IPS-18c (cell line): ENCODE data around the gene SMYD3.
"Not testable (repeated sequence)": the region's sequence is repeated elsewhere in the genome, so short reads cannot be mapped to it uniquely, and the experiment has no call there.

ENCODE experiments used
- H3K4me3 ChIP-seq: 2 replicates; pipeline ENCODE4 v1.7.0; 2013; ENCODE audit warnings: low read depth, mild to moderate bottlenecking, low read length, moderate library complexity; ENCODE audit not compliant: insufficient read depth
- H3K9me3 ChIP-seq: one replicate; pipeline ENCODE4 v1.6.1; 2013; ENCODE audit warnings: mild to moderate bottlenecking, low read length, moderate library complexity; ENCODE audit not compliant: control insufficient read depth, insufficient read depth

Gene SMYD3

GRCh38 chr1:245840971-245841370 is 666.1 kb downstream of the SMYD3 start:
- no peak overlapping the region for H3K4me3 ChIP-seq
- H3K9me3 ChIP-seq, result no peaks in the 10 kb centered on the region

DNA sequence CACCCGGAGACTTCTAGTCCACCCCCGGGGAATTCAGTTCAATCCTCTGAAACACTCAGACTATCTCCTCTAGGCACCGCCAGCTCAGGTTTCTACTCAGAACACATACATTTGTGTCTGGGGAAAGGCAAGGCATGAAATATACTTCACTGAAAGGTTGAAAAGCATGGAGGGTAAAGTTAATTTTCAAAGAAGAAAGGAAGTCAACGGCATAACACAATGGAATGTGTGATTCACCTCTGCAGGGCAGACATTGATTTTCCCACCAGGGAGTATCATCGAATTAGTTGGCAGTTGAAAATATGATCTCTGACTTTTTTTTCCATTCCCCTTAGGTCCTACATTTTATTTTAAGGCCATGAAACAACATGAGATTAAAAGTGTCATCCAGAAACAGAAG is 669.4 kb downstream of the SMYD3 start:
- Histone ChIP-seq H3K9me3 (no peaks in the 10 kb centered on the region), H3K4me3 (no peak overlapping the region)

GRCh38 chr1:245835386-245835785 is 671.7 kb downstream of the SMYD3 start:
- Histone ChIP-seq H3K9me3 (no peaks in the 10 kb centered on the region), H3K4me3 (no peak overlapping the region)

DNA sequence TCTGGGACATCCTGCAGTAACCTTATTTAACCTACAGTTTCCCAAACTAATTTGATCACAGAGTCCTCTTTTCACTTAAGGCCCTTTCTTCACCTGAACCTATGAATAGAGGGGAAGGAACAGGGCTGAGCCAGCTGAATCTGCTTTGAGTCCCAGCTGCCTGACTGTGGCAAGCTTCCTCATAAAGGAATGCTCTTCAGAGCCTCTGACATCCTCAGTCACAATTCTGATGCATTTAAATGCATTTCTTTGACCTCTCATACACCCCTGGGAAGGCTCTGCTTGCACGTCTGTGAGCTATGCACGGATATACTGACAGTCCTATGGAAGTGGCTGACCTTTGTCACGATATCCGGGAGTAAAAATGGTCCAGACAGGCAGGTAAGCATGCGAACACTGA is 673.1 kb downstream of the SMYD3 start:
- no peaks in the 10 kb centered on the region for H3K9me3 ChIP-seq
- no peak overlapping the region for H3K4me3 ChIP-seq

DNA sequence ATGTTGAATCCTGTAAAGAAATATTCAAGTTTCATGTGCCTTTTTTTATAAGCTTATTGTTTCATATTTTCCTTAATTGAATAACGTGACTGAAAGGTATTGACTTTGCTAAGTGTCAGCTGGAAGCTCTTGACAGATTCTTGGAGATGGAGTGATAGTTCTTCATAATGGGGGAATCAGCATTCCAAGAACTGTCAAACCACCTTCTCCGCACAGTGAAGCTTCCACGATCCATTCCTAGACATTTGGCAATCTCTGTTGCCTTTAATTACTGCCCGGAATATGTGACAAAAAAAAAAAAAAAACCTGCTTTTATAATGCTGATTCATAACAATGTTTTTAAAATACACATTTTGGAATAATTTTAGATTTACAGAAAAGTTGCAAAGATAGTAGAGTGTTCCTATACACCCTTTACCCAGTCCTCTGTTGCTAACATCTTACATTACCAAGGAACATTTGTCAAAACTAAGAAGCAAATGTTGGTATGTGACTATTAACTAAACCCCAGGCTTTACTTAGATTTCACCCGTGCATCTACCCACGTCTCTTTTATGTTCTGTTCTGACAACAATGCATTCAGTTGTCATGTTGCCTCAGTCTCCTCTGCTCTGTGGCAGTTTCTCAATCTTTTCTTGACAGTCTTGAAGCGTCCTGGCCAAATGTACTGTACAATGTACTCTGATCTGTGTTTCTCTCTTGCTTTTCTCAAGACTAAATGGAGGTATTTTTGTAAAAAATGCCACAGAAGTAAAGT is 674.1 kb downstream of the SMYD3 start:
- Histone ChIP-seq H3K4me3 (no peak overlapping the region), H3K9me3 (no peaks in the 10 kb centered on the region)

DNA sequence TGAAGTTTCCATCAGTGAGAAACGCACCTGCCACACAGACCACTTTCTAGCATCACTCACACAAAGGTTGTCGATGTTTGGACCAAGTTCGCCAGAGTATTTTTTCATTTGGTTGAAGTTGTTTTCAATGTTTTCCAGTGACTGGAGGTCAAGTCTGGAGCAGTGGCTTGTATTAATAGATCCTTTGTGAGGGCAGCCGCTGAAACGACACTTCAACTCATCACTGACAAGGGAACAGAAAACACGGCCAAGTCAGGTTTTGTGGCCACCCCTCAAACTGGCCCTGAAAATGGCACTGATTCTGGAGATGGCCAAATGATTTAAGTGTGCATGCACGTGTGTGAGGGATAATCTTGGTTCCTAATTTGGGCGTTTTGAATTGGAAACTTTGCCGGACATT is 675.6 kb downstream of the SMYD3 start:
- Histone ChIP-seq H3K9me3 (no peaks in the 10 kb centered on the region), H3K4me3 (no peak overlapping the region)

- Histone ChIP-seq H3K4me3 (no peak overlapping the region), H3K9me3 (peaks cover 2% of the 10 kb centered on the region)
Measured at GRCh38 chr1:245829826-245830225, 677.3 kb downstream of the SMYD3 start.

GRCh38 chr1:245829194-245829593 is 677.9 kb downstream of the SMYD3 start:
- peaks cover 2% of the 10 kb centered on the region for H3K9me3 ChIP-seq
- no peak overlapping the region for H3K4me3 ChIP-seq

- Histone ChIP-seq H3K4me3 (no peak overlapping the region), H3K9me3 (peaks cover 2% of the 10 kb centered on the region)
Measured at GRCh38 chr1:245827301-245827700, 679.8 kb downstream of the SMYD3 start.

DNA sequence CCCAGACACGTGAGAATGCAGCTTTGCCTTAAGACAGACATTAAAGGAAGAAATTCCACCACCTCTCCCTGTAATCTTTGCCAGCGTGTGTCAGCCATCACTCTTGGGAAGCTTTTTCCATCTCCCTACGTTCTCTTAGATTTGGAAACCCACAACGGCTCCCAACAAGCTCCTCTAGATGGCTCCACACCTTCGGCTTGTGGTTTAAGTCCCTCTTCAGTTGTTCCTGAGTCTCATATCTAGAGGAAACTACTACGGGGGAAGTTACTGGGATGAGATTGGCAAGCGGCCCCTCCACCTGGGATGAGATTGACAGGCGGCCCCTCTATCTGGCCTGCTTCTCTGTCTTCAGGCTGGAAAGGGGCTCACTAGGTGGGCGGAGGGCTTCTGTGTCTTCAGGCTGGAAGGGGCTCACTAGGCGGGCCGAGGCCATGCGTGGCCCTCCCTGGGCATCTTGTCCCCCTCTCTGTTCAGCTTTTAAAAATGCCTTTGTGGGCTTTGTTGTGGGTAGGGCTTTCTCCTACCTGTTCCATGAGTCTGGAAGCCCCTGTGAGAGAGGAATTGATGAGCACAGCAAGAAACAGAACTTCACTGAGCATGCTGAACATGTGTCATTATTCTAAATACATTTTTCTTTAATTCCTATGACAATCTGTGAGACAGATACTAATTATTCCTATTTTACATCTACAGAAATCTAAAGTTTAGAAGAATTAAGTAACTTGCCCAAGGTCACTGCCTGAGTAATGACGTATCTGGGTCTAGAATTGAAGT is 681.8 kb downstream of the SMYD3 start:
- H3K9me3 ChIP-seq, result peaks cover 2% of the 10 kb centered on the region
- no peak overlapping the region for H3K4me3 ChIP-seq

DNA sequence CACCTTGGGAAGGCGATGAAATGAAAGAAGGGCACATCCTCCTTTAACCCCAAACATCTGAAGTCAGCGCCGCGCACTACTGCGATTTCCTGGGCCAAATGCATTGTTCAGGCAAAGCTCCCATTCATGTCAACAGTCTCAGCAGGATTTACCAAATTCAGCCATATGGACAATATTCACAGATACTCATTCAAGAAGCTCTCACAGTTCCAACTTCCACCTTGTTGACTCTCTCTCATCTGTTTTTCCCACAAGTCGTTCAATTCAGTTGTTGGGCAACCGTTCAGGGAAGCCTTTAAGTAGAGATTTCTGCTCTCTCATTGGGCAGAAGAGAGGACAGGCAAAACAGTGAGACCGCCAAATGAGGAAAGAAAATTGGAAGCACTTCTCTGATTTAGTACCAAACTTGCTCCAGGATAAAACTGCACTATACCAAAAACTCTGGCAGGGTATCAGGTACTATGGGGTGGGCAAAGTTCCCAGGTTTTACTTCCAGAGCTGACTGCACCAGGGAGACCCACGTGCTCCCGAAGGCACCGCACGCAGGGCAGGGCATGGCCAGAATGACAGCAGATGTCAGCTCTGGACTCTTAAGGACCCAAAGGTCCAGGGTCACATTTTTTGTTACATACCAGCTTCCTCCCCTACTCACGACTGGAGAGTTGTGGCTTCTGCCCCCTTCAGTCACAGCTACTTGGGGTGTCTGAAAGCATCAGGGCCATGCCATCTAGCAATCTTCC is 683.5 kb downstream of the SMYD3 start:
- no peak overlapping the region for H3K4me3 ChIP-seq
- peaks cover 2% of the 10 kb centered on the region for H3K9me3 ChIP-seq

DNA sequence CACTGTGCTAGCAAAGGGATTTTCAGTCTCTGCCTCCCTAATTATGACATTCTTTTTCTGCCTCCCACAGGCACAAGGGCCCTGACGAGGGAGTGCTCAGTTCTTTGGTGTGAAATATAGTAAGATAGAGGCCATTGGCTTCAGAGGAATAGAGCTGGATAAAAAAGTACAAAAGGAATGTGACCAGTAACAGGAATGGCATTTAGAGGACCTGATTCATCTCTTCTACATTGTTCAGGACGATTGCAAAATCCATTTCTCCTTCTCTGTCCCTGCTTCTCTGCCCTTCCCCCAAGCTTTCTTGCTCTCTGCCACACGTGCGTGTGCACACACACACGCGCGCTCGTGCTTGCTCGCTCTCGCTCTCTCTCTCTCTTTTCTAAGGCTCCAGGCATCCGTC is 684.1 kb downstream of the SMYD3 start:
- peaks cover 2% of the 10 kb centered on the region for H3K9me3 ChIP-seq
- H3K4me3 ChIP-seq, result no peak overlapping the region

DNA sequence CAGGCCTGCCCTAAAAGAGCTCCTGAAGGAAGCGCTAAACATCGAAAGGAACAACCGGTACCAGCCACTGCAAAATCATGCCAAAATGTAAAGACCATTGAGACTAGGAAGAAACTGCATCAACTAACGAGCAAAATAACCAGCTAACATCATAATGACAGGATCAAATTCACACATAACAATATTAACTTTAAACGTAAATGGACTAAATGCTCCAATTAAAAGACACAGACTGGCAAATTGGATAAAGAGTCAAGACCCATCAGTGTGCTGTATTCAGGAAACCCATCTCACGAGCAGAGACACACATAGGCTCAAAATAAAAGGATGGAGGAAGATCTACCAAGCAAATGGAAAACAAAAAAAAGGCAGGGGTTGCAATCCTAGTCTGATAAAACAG is 688.7 kb downstream of the SMYD3 start:
- H3K4me3 ChIP-seq, H3K9me3 ChIP-seq: not testable (repeated sequence)

DNA sequence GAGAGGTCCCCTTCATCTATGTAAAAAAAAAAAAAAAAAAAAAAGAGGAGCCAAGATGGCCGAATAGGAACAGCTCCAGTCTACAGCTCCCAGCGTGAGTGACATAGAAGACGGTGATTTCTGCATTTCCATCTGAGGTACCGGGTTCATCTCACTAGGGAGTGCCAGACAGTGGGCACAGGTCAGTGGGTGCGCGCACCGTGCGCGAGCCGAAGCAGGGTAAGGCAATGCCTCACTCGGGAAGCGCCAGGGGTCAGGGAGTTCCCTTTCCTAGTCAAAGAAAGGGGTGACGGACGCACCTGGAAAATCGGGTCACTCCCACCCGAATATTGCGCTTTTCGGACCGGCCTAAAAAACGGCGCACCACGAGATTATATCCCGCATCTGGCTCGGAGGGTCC is 690.6 kb downstream of the SMYD3 start:
- H3K9me3 ChIP-seq, H3K4me3 ChIP-seq: not testable (repeated sequence)

- Histone ChIP-seq H3K9me3 (peaks cover 2% of the 10 kb centered on the region), H3K4me3 (no peak overlapping the region)
Measured at GRCh38 chr1:245814651-245815050, 692.4 kb downstream of the SMYD3 start.

- peaks cover 2% of the 10 kb centered on the region for H3K9me3 ChIP-seq
- H3K4me3 ChIP-seq, result no peak overlapping the region
Measured at GRCh38 chr1:245812278-245812677, 694.8 kb downstream of the SMYD3 start.

DNA sequence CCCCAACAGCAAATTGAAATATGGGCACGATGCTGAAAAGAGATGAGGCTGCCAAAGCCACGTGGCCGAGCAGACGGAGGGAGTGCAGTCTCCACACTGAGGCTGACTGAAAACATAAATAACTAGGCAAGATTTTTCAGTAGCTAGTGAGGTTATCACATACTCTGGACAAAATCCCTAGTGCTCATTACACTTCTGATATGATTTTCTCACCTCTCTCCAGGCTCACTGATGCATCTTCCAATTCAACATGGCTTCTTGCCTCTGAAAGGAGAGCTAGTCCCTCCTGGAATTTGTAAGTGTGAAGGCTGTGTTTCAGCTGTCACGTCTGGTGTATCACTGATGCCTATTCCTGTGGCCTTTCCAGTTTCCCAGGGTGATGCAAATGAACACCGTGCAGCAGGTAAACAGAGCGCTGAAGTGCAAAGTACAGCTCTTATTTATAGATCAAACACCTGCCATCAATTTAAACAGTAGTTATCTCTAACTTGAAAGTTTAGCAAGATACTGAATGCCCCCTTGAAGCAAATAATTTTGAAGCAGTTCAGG is 696.2 kb downstream of the SMYD3 start:
- Histone ChIP-seq H3K9me3 (peaks cover 2% of the 10 kb centered on the region), H3K4me3 (no peak overlapping the region)
